HEK293 (cell line): Measurements from ENCODE around the gene SPIB.

Experiments
- GLIS2 ChIP-seq: fragments of 450-650 bp; formaldehyde crosslinking; IDR thresholded peaks from 2 replicates; pipeline ENCODE4 v1.5.1; 2016; ENCODE audit warnings: missing biosample characterization, missing genetic modification characterization
- KLF7 ChIP-seq: fragments of 450-650 bp; formaldehyde crosslinking; IDR thresholded peaks from 2 replicates; pipeline ENCODE4 v1.5.1; 2016; ENCODE audit warnings: missing biosample characterization, missing genetic modification characterization, borderline replicate concordance
- KLF8 ChIP-seq: fragments of 450-650 bp; formaldehyde crosslinking; IDR thresholded peaks from 2 replicates; pipeline ENCODE4 v1.5.1; 2016; ENCODE audit warnings: missing biosample characterization, missing genetic modification characterization
- RBAK ChIP-seq: fragments of 450-650 bp; formaldehyde crosslinking; IDR thresholded peaks from 2 replicates; pipeline ENCODE4 v1.5.1; 2016; ENCODE audit warnings: missing biosample characterization, missing genetic modification characterization
- SALL2 ChIP-seq: fragments of 450-650 bp; formaldehyde crosslinking; IDR thresholded peaks from 2 replicates; pipeline ENCODE4 v1.5.0; 2017; ENCODE audit warnings: missing biosample characterization, mild to moderate bottlenecking, missing genetic modification characterization, borderline replicate concordance
- SCRT2 ChIP-seq: fragments of 450-650 bp; formaldehyde crosslinking; IDR thresholded peaks from 2 replicates; pipeline ENCODE4 v1.5.1; 2016; ENCODE audit warnings: missing biosample characterization, missing genetic modification characterization
- TCF7L2 ChIP-seq: IDR thresholded peaks from 2 replicates; pipeline ENCODE4 v1.6.1; 2011; ENCODE audit warnings: low read depth, mild to moderate bottlenecking, inconsistent platforms, low read length, moderate library complexity, borderline replicate concordance
- YY2 ChIP-seq: fragments of 450-650 bp; formaldehyde crosslinking; IDR thresholded peaks from 2 replicates; pipeline ENCODE4 v1.5.1; 2016; ENCODE audit warnings: missing biosample characterization, missing genetic modification characterization
- ZBTB8A ChIP-seq: fragments of 450-650 bp; formaldehyde crosslinking; IDR thresholded peaks from 2 replicates; pipeline ENCODE4 v1.5.1; 2016; ENCODE audit warnings: missing biosample characterization, missing genetic modification characterization
- ZNF10 ChIP-seq: fragments of 450-650 bp; formaldehyde crosslinking; IDR thresholded peaks from 2 replicates; pipeline ENCODE4 v1.5.1; 2017; ENCODE audit warnings: missing biosample characterization, missing genetic modification characterization
- ZNF132 ChIP-seq: fragments of 450-650 bp; formaldehyde crosslinking; IDR thresholded peaks from 2 replicates; pipeline ENCODE4 v1.5.1; 2017; ENCODE audit warnings: missing biosample characterization, missing genetic modification characterization, borderline replicate concordance
- ZNF248 ChIP-seq: fragments of 450-650 bp; formaldehyde crosslinking; IDR thresholded peaks from 2 replicates; pipeline ENCODE4 v1.5.1; 2017; ENCODE audit warnings: missing biosample characterization, missing genetic modification characterization
- ZNF366 ChIP-seq: fragments of 450-650 bp; formaldehyde crosslinking; conservative IDR thresholded peaks from 2 replicates; pipeline ENCODE4 v1.5.1; 2016; ENCODE audit warnings: missing biosample characterization, missing genetic modification characterization
- ZNF404 ChIP-seq: fragments of 450-650 bp; formaldehyde crosslinking; IDR thresholded peaks from 2 replicates; pipeline ENCODE4 v1.5.1; 2017; ENCODE audit warnings: missing biosample characterization, missing genetic modification characterization
- ZNF416 ChIP-seq: fragments of 450-650 bp; formaldehyde crosslinking; IDR thresholded peaks from 2 replicates; pipeline ENCODE4 v1.5.1; 2016; ENCODE audit warnings: missing biosample characterization, missing genetic modification characterization
- ZNF510 ChIP-seq: fragments of 450-650 bp; formaldehyde crosslinking; IDR thresholded peaks from 2 replicates; pipeline ENCODE4 v1.5.1; 2018; ENCODE audit warnings: mild to moderate bottlenecking, missing genetic modification characterization, missing biosample characterization; ENCODE audit not compliant: insufficient replicate concordance
- ZNF600 ChIP-seq: fragments of 450-650 bp; formaldehyde crosslinking; IDR thresholded peaks from 2 replicates; pipeline ENCODE4 v1.5.1; 2016; ENCODE audit warnings: missing biosample characterization, missing genetic modification characterization
- ZNF658 ChIP-seq: fragments of 450-650 bp; formaldehyde crosslinking; IDR thresholded peaks from 2 replicates; pipeline ENCODE4; 2016; ENCODE audit warnings: missing biosample characterization, missing genetic modification characterization
- ZNF660 ChIP-seq: fragments of 450-650 bp; IDR thresholded peaks from 2 replicates; pipeline ENCODE4 v1.5.1; 2018; ENCODE audit warnings: missing biosample characterization, mild to moderate bottlenecking, missing genetic modification characterization
- ZNF677 ChIP-seq: fragments of 450-650 bp; IDR thresholded peaks from 2 replicates; pipeline ENCODE4 v1.5.0; 2018; ENCODE audit warnings: missing biosample characterization, mild to moderate bottlenecking, missing genetic modification characterization, moderate library complexity
- ZNF791 ChIP-seq: fragments of 450-650 bp; formaldehyde crosslinking; IDR thresholded peaks from 2 replicates; pipeline ENCODE4 v1.5.1; 2016; ENCODE audit warnings: missing biosample characterization, missing genetic modification characterization
- ZNF792 ChIP-seq: fragments of 450-650 bp; formaldehyde crosslinking; IDR thresholded peaks from 2 replicates; pipeline ENCODE4 v1.5.1; 2016; ENCODE audit warnings: missing biosample characterization, missing genetic modification characterization
- TF ChIP-seq, protein P1 (sequence below): IDR thresholded peaks from 2 replicates; pipeline ENCODE4 v1.6.1; 2011; ENCODE audit warnings: mild to moderate bottlenecking, low read depth, low read length, borderline replicate concordance
- TF ChIP-seq, protein P2 (sequence below): fragments of 450-650 bp; formaldehyde crosslinking; IDR thresholded peaks from 2 replicates; pipeline ENCODE4 v1.5.1; 2016; ENCODE audit warnings: missing biosample characterization, missing genetic modification characterization
- TF ChIP-seq, protein P3 (sequence below): fragments of 450-650 bp; formaldehyde crosslinking; IDR thresholded peaks from 2 replicates; pipeline ENCODE4 v1.5.1; 2016; ENCODE audit warnings: missing biosample characterization, missing genetic modification characterization
- TF ChIP-seq, protein P4 (sequence below): fragments of 450-650 bp; formaldehyde crosslinking; IDR thresholded peaks from 2 replicates; pipeline ENCODE4 v1.5.1; 2016; ENCODE audit warnings: missing biosample characterization, missing genetic modification characterization
- TF ChIP-seq, protein P5 (sequence below): fragments of 450-650 bp; formaldehyde crosslinking; IDR thresholded peaks from 2 replicates; pipeline ENCODE4 v1.5.1; 2017; ENCODE audit warnings: missing biosample characterization, missing genetic modification characterization
- TF ChIP-seq, protein P6 (sequence below): fragments of 450-650 bp; formaldehyde crosslinking; IDR thresholded peaks from 2 replicates; pipeline ENCODE4 v1.5.0; 2017; ENCODE audit warnings: missing biosample characterization, missing genetic modification characterization, borderline replicate concordance

The SPIB gene

DNA sequence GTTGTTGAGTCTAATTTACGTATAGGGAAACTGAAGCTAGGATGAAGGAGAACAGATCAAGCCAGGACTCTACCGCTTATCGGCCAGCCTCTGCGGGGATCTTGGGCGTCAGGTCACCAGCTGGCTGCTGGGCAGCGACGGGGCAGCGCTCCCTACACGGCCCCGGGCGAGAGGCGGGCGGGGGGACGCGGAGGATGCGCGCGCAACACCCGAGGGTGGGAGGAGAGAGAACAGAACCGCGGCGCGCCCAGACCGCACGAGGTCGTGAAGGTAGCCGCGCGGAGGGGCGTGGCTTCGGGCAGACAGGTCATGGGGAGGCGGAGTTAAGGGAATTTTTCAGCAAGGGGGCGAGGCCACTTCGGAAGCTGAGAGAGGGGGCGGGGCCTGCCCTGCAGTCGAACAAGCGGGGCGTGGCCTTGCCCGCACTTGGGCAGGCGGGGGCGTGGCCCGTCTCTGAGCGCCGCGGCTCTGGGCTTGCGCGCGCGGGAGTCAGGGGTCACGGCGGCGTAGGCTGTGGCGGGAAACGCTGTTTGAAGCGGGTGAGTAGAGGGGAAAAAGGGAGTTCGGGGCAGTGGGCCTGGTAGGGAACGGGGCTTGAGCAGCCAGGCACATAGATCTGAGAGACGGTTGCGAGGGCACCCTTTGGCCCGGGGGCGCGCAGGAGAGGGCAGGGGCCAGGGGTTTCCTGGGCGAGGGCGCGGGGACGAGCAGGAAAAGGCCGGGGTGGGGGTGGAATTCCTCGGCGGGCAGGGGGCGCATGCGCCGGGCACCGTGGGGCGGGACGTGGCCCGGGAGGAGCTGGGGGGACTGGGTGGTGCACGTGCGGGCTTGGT lies 34.7 kb upstream of the SPIB start, which contains the start of gene POLD1 (continued):
- TF ChIP-seq, protein P1, sequence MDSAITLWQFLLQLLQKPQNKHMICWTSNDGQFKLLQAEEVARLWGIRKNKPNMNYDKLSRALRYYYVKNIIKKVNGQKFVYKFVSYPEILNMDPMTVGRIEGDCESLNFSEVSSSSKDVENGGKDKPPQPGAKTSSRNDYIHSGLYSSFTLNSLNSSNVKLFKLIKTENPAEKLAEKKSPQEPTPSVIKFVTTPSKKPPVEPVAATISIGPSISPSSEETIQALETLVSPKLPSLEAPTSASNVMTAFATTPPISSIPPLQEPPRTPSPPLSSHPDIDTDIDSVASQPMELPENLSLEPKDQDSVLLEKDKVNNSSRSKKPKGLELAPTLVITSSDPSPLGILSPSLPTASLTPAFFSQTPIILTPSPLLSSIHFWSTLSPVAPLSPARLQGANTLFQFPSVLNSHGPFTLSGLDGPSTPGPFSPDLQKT, result no peak
- TF ChIP-seq ZNF132 (tag by site-specific recombination), result no peak
- no peak for TF ChIP-seq RBAK (tag by site-specific recombination)
- peak; percentile 79 for TF ChIP-seq ZBTB8A
- TF ChIP-seq, protein P2, sequence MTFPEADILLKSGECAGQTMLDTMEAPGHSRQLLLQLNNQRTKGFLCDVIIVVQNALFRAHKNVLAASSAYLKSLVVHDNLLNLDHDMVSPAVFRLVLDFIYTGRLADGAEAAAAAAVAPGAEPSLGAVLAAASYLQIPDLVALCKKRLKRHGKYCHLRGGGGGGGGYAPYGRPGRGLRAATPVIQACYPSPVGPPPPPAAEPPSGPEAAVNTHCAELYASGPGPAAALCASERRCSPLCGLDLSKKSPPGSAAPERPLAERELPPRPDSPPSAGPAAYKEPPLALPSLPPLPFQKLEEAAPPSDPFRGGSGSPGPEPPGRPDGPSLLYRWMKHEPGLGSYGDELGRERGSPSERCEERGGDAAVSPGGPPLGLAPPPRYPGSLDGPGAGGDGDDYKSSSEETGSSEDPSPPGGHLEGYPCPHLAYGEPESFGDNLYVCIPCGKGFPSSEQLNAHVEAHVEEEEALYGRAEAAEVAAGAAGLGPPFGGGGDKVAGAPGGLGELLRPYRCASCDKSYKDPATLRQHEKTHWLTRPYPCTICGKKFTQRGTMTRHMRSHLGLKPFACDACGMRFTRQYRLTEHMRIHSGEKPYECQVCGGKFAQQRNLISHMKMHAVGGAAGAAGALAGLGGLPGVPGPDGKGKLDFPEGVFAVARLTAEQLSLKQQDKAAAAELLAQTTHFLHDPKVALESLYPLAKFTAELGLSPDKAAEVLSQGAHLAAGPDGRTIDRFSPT (tag by site-specific recombination), result peak; percentile 89
- no peak for TF ChIP-seq ZNF791 (tag by site-specific recombination)
- 0 out of 2 replicates have a peak, but pooled peaks have one; percentile 49 for TF ChIP-seq ZNF600 (tag by site-specific recombination)
- TF ChIP-seq ZNF404, result no peak
- no peak; the same call in 1 of the 2 replicates for TF ChIP-seq ZNF660 (tag by site-specific recombination)
- no peak for TF ChIP-seq ZNF677
- no peak for TF ChIP-seq TCF7L2
- no peak for TF ChIP-seq ZNF248 (tag by site-specific recombination)
- TF ChIP-seq SALL2 (tag by site-specific recombination), result no peak
- TF ChIP-seq ZNF366 (tag by site-specific recombination), result peak; percentile 63
- TF ChIP-seq ZNF792 (tag by site-specific recombination), result 0 out of 2 replicates have a peak, but pooled peaks have one; percentile 30
- no peak for TF ChIP-seq ZNF416 (tag by site-specific recombination)
- peak; percentile 83; the same call in 1 of the 2 replicates for TF ChIP-seq KLF7 (tag by site-specific recombination)
- TF ChIP-seq, protein P3, sequence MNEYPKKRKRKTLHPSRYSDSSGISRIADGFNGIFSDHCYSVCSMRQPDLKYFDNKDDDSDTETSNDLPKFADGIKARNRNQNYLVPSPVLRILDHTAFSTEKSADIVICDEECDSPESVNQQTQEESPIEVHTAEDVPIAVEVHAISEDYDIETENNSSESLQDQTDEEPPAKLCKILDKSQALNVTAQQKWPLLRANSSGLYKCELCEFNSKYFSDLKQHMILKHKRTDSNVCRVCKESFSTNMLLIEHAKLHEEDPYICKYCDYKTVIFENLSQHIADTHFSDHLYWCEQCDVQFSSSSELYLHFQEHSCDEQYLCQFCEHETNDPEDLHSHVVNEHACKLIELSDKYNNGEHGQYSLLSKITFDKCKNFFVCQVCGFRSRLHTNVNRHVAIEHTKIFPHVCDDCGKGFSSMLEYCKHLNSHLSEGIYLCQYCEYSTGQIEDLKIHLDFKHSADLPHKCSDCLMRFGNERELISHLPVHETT (tag by site-specific recombination), result no peak; the same call in 1 of the 2 replicates
- TF ChIP-seq KLF8 (tag by site-specific recombination), result peak; percentile 97
- TF ChIP-seq SCRT2 (tag by site-specific recombination), result no peak; the same call in 1 of the 2 replicates
- TF ChIP-seq ZNF658 (tag by site-specific recombination), result no peak
- peak; percentile 16; the same call in 1 of the 2 replicates for TF ChIP-seq GLIS2 (tag by site-specific recombination)
- TF ChIP-seq, protein P4, sequence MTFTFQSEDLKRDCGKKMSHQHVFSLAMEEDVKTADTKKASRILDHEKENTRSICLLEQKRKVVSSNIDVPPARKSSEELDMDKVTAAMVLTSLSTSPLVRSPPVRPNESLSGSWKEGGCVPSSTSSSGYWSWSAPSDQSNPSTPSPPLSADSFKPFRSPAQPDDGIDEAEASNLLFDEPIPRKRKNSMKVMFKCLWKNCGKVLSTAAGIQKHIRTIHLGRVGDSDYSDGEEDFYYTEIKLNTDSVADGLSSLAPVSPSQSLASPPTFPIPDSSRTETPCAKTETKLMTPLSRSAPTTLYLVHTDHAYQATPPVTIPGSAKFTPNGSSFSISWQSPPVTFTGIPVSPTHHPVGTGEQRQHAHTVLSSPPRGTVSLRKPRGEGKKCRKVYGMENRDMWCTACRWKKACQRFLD, result no peak
- peak; percentile 50; the same call in 1 of the 2 replicates for TF ChIP-seq YY2
- TF ChIP-seq ZNF510, result no peak
- TF ChIP-seq, protein P5, sequence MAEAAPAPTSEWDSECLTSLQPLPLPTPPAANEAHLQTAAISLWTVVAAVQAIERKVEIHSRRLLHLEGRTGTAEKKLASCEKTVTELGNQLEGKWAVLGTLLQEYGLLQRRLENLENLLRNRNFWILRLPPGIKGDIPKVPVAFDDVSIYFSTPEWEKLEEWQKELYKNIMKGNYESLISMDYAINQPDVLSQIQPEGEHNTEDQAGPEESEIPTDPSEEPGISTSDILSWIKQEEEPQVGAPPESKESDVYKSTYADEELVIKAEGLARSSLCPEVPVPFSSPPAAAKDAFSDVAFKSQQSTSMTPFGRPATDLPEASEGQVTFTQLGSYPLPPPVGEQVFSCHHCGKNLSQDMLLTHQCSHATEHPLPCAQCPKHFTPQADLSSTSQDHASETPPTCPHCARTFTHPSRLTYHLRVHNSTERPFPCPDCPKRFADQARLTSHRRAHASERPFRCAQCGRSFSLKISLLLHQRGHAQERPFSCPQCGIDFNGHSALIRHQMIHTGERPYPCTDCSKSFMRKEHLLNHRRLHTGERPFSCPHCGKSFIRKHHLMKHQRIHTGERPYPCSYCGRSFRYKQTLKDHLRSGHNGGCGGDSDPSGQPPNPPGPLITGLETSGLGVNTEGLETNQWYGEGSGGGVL, result peak; percentile 45; the same call in 1 of the 2 replicates
- no peak for TF ChIP-seq ZNF10 (tag by site-specific recombination)
- TF ChIP-seq, protein P6, sequence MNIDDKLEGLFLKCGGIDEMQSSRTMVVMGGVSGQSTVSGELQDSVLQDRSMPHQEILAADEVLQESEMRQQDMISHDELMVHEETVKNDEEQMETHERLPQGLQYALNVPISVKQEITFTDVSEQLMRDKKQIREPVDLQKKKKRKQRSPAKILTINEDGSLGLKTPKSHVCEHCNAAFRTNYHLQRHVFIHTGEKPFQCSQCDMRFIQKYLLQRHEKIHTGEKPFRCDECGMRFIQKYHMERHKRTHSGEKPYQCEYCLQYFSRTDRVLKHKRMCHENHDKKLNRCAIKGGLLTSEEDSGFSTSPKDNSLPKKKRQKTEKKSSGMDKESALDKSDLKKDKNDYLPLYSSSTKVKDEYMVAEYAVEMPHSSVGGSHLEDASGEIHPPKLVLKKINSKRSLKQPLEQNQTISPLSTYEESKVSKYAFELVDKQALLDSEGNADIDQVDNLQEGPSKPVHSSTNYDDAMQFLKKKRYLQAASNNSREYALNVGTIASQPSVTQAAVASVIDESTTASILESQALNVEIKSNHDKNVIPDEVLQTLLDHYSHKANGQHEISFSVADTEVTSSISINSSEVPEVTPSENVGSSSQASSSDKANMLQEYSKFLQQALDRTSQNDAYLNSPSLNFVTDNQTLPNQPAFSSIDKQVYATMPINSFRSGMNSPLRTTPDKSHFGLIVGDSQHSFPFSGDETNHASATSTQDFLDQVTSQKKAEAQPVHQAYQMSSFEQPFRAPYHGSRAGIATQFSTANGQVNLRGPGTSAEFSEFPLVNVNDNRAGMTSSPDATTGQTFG (tag by site-specific recombination), result no peak
